T-cell (primary cell): Measurements from ENCODE around the gene CAB39. TPM values are rescaled to one million over a fixed set of nuclear protein-coding genes. Genes with fewer than 3 reads are reported as not detected.
A peak's percentile ranks its signal among the peaks of the same experiment; 100 is the strongest.
"Not testable (repeated sequence)": the region's sequence is repeated elsewhere in the genome, so short reads cannot be mapped to it uniquely, and the experiment has no call there.

Experiments
- ATAC-seq, 4 experiments: fragments of 200-7000 bp in 3 of 4; fragments of 150-1000 bp in 1 of 4; cut with Tn5 transposase; replicated peaks in 1 of 4; 1 replicate in 3 of 4; 2 replicates in 1 of 4; pipeline ENCODE4 v1.10.0; 2021; ENCODE audit warnings: moderate library complexity in 3 of 4, mild to moderate bottlenecking in 2 of 4, moderate number of reproducible peaks in 1 of 4
- CTCF ChIA-PET, 2 donors: fragments of 300-600 bp; sonication (Branson Sonifier 250); formaldehyde crosslinking; loops; one replicate each; lab custom pipeline; 2022; ENCODE audit warnings: antibody characterized with exemption in 2 of 2; lab: Charles Lee
- POLR2A ChIA-PET, 2 donors: fragments of 300-600 bp; sonication (Branson Sonifier 250); formaldehyde crosslinking; loops; one replicate each; lab custom pipeline; 2022; ENCODE audit warnings: antibody characterized with exemption in 2 of 2; lab: Charles Lee
- DNase-seq, 35 experiments: peaks; one replicate each; pipeline versions ENCODE4 v3.0.0 to v3.0.0-alpha.2; 2013 to 2023
- H3K27ac ChIP-seq: one replicate; pipeline ENCODE4 v1.5.1; 2013; ENCODE audit warnings: low read length
- H3K27me3 ChIP-seq, 2 experiments: replicated peaks in 1 of 2; 1 replicate in 1 of 2; 2 replicates in 1 of 2; pipeline versions ENCODE4 v1.6.1 to v1.7.0; 2013; ENCODE audit warnings: low read length in 1 of 2, mixed read lengths in 1 of 2; ENCODE audit not compliant: control insufficient read depth in 2 of 2, insufficient read depth in 2 of 2; ENCODE audit errors: extremely low read depth in 1 of 2
- H3K36me3 ChIP-seq, 2 donors: 1 replicate in 1 of 2; 2 replicates in 1 of 2; pipeline versions ENCODE4 v1.6.1 to v1.7.0; 2013; ENCODE audit warnings: low read length in 1 of 2; ENCODE audit not compliant: control insufficient read depth in 2 of 2, insufficient read depth in 1 of 2; ENCODE audit errors: extremely low read depth in 1 of 2
- H3K4me1 ChIP-seq, 2 experiments: 1 replicate in 1 of 2; 2 replicates in 1 of 2; pipeline versions ENCODE4 v1.6.1 to v1.7.0; 2013; ENCODE audit warnings: low read length in 2 of 2, mixed read lengths in 1 of 2; ENCODE audit not compliant: insufficient read depth in 2 of 2, control insufficient read depth in 1 of 2; ENCODE audit errors: extremely low read depth in 1 of 2
- H3K4me3 ChIP-seq, 2 donors: 1 replicate in 1 of 2; 2 replicates in 1 of 2; pipeline versions ENCODE4 v1.5.1 to v1.7.0; 2013; ENCODE audit warnings: mild to moderate bottlenecking in 2 of 2, low read length in 1 of 2, moderate library complexity in 1 of 2; ENCODE audit not compliant: control insufficient read depth in 1 of 2; ENCODE audit errors: extremely low read depth in 1 of 2
- H3K9me3 ChIP-seq: 2 replicates; pipeline ENCODE4 v1.7.0; 2013
- H3K27ac Mint-ChIP-seq, 2 donors: one replicate each; pipeline ENCODE4 v1.8.0; 2020 to 2021; ENCODE audit warnings: mild to moderate bottlenecking in 2 of 2, mixed read lengths in 2 of 2
- H3K27me3 Mint-ChIP-seq, 2 donors: one replicate each; pipeline ENCODE4 v1.8.0; 2021 to 2022; ENCODE audit warnings: mixed read lengths in 2 of 2
- H3K36me3 Mint-ChIP-seq: one replicate; pipeline ENCODE4 v1.8.0; 2021; ENCODE audit warnings: mixed read lengths
- H3K4me1 Mint-ChIP-seq, 3 donors: one replicate each; pipeline ENCODE4 v1.8.0; 2020 to 2022; ENCODE audit warnings: mixed read lengths in 3 of 3, mild to moderate bottlenecking in 1 of 3
- H3K4me3 Mint-ChIP-seq, 3 donors: one replicate each; pipeline ENCODE4 v1.8.0; 2020 to 2022; ENCODE audit warnings: mild to moderate bottlenecking in 3 of 3, mixed read lengths in 3 of 3, moderate library complexity in 3 of 3
- H3K9me3 Mint-ChIP-seq, 3 donors: one replicate each; pipeline ENCODE4 v1.8.0; 2020 to 2022; ENCODE audit warnings: mixed read lengths in 3 of 3
- WGBS: methylation state at CpG from one replicate; pipeline ENCODE4 v1.1.5; 2013; ENCODE audit warnings: missing lambda C conversion rate; ENCODE audit not compliant: insufficient coverage; 5-methylcytosine and 5-hydroxymethylcytosine counted together
- total RNA-seq, 35 experiments: library from RNA in 6 of 35; stranded (reverse) in 6 of 35; fragments of 120-200 nt in 1 of 35; gene quantifications; one replicate each; pipeline versions ENCODE4 v1.2.1 to v1.2.4 and lab custom pipeline; 2013 to 2026

CAB39 gene
- total RNA-seq, 5 donors from 2014 or later (not counting 1 experiment from before 2014, with no cell fraction given): 91.7 to 102 (median 96.7) TPM

DNA sequence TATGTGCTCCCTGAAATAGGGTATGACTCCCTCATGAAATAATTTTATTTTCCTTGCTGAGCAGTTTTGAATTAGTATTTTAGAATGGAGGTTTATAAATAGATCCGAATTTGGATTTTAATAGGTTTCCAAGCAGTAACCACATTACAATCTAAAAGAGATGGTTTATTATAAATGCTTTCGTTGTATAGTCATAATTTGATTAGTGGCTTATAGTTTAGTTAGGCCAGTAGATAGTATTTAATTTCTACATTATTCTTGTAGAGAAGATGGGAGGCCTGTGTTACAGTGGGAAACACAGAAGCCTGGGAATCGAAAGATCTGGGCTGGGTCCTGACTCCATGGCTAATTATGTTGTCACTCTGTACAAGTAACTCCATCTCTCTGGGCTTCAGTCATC, 6.7 kb downstream of the CAB39 start:
- H3K4me1 ChIP-seq: peaks cover 55 to 78% of the 10 kb centered on the region in 2 experiments
- peak overlapping the region in 1 of 3 donors; percentile 88 for H3K4me3 Mint-ChIP-seq
- no peak overlapping the region for H3K27ac ChIP-seq

GRCh38 chr2:230721712-230722111, 9.1 kb downstream of the CAB39 start:
- Mint-ChIP-seq H3K36me3 (peaks cover 14% of the 10 kb centered on the region), H3K4me3 (peak overlapping the region; percentile 40 to 88 (median 60)), H3K9me3 (no peaks in the 10 kb centered on the region), H3K27ac (peak overlapping the region; percentile 83 to 89), H3K4me1 (peaks cover 87 to 94% (median 93%) of the 10 kb centered on the region in 3 donors), H3K27me3 (no peaks in the 10 kb centered on the region)
- Histone ChIP-seq H3K27me3 (no peaks in the 10 kb centered on the region), H3K4me1 (peaks cover 58 to 66% of the 10 kb centered on the region in 2 experiments), H3K27ac (peak overlapping the region; percentile 1), H3K36me3 (peaks cover 3 to 13% of the 10 kb centered on the region in 2 donors), H3K9me3 (no peaks in the 10 kb centered on the region), H3K4me3 (peak overlapping the region in 1 of 2 donors; percentile 10)
- ATAC-seq (no peak), DNase-seq (peak in 2 of 35 experiments; percentile 14 to 37)
- ChIA-PET CTCF (interaction anchor here (0.6 to 2.9 kb wide), 5 partner anchors 7 to 668 kb away, joined by 3 to 27 read pairs (median 3); partner anchors contain the start of gene CAB39 (in 1 of the 2)), POLR2A (no interaction called here)
- WGBS: no CpG with 5 or more reads among the region's 1 CpG

More for the DNA sequence above, 6.7 kb downstream of the CAB39 start:
- no peaks in the 10 kb centered on the region for H3K9me3 Mint-ChIP-seq
- H3K27ac Mint-ChIP-seq: peak overlapping the region; percentile 59 to 74
- H3K36me3 Mint-ChIP-seq: peaks cover 14% of the 10 kb centered on the region
- DNase-seq: no peak
- Histone ChIP-seq H3K36me3 (peaks cover 3 to 6% of the 10 kb centered on the region in 2 donors), H3K4me3 (no peak overlapping the region), H3K9me3 (no peaks in the 10 kb centered on the region), H3K27me3 (no peaks in the 10 kb centered on the region)
- no peaks in the 10 kb centered on the region for H3K27me3 Mint-ChIP-seq
- ChIA-PET CTCF (no interaction called here), POLR2A (no interaction called here)
- ATAC-seq: no peak
- H3K4me1 Mint-ChIP-seq: peaks cover 86 to 92% (median 87%) of the 10 kb centered on the region in 3 donors
- no CpG with 5 or more reads among the region's 3 CpGs for WGBS

GRCh38 chr2:230722207-230722885, 9.7 kb downstream of the CAB39 start:
- H3K9me3 ChIP-seq: no peaks in the 10 kb centered on the region
- no peaks in the 10 kb centered on the region for H3K9me3 Mint-ChIP-seq
- peaks cover 83 to 93% (median 89%) of the 10 kb centered on the region in 3 donors for H3K4me1 Mint-ChIP-seq
- peak overlapping the region; percentile 18 to 88 (median 57) for H3K4me3 Mint-ChIP-seq
- peaks cover 3 to 13% of the 10 kb centered on the region in 2 donors for H3K36me3 ChIP-seq
- peak overlapping the region in 1 of 2 donors; percentile 10 for H3K4me3 ChIP-seq
- no peak for ATAC-seq
- no peak for DNase-seq
- H3K27ac ChIP-seq: peak overlapping the region; percentile 26
- H3K36me3 Mint-ChIP-seq: peaks cover 13% of the 10 kb centered on the region
- ChIA-PET CTCF (interaction anchor here (0.5 to 2.9 kb wide), 9 partner anchors 8 to 772 kb away, joined by 3 to 27 read pairs (median 3); partner anchors contain the start of gene CAB39 (in 1 of the 2)), POLR2A (interaction anchor here (0.6 to 1.1 kb wide), 3 partner anchors 8 to 53 kb away, joined by 3 to 4 read pairs (median 3); no protein-coding TSS in a partner anchor)
- H3K27me3 Mint-ChIP-seq: no peaks in the 10 kb centered on the region
- H3K4me1 ChIP-seq: peaks cover 54 to 61% of the 10 kb centered on the region in 2 experiments
- WGBS: 80% methylated on average over 1 of the region's 4 CpGs
- peak overlapping the region; percentile 83 to 89 for H3K27ac Mint-ChIP-seq
- no peaks in the 10 kb centered on the region for H3K27me3 ChIP-seq

DNA sequence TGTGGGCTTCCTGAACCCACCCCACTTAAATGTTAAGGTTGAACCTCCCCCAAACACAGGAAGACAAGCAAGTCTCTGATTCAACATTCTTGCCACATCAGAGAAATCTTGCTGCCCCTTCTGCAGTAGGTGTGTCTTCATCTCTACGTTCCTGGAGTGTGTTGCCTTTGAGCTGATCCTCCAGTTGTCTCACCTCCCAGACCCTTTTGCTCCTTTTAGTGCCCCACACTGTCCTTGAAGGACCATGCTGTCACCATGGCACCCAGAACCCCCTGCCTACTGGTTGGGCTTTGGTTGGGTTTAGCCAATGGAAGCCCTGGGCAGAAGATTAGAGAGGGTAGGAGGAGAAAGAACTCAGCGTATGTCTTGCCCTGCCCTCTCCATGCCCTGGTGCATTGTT, 10.7 kb downstream of the CAB39 start:
- Mint-ChIP-seq H3K9me3 (no peaks in the 10 kb centered on the region), H3K27ac (peak overlapping the region; percentile 88 to 91), H3K27me3 (no peaks in the 10 kb centered on the region), H3K4me3 (peak overlapping the region; percentile 71 to 88 (median 74)), H3K4me1 (peaks cover 73 to 83% (median 79%) of the 10 kb centered on the region in 3 donors), H3K36me3 (peaks cover 13% of the 10 kb centered on the region)
- Histone ChIP-seq H3K4me3 (peak overlapping the region; percentile 12 to 60), H3K9me3 (no peaks in the 10 kb centered on the region), H3K27me3 (no peaks in the 10 kb centered on the region), H3K4me1 (peaks cover 48 to 51% of the 10 kb centered on the region in 2 experiments), H3K36me3 (peaks cover 3 to 13% of the 10 kb centered on the region in 2 donors), H3K27ac (peak overlapping the region; percentile 45)
- WGBS: 0% methylated on average over 1 of the region's 2 CpGs
- ATAC-seq (peak; percentile 96 to 99 (median 98)), DNase-seq (peak in 31 of 35 experiments; percentile 5 to 74 (median 32))
- POLR2A ChIA-PET: interaction anchor here (0.9 to 1.1 kb wide), 2 partner anchors 9 kb away, joined by 3 to 4 read pairs; no protein-coding TSS in a partner anchor
- CTCF ChIA-PET: interaction anchor here (0.9 to 2.9 kb wide), 5 partner anchors 8 to 656 kb away, joined by 3 to 27 read pairs (median 5); no protein-coding TSS in a partner anchor

DNA sequence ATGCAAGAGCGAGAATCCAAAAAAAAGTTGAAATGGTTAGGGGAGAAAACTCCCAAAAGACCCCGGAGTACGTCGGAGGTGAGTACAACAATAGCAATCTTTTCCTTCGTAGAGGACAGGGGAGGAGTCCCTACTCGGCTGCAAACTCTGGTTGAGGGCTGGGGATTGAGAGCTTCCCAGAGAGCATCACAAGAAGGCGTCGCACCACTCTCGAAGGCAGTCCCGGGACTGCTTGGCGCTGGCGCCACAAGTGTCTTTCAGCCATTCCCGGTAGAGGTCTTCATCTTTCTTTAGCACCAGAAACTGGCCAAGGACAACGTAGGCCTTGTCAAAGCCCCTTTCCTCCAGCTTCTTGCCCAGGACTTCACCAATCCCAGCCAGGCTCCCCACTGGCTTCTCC, 12.3 kb downstream of the CAB39 start:
- ChIA-PET POLR2A (interaction anchor here (0.7 kb wide), 3 partner anchors 12 to 34 kb away, joined by 5 to 10 read pairs (median 8); no protein-coding TSS in a partner anchor), CTCF (interaction anchor here in 1 of 2 donors (0.7 to 1.2 kb wide), 2 partner anchors 10 to 46 kb away, joined by 5 to 7 read pairs; no protein-coding TSS in a partner anchor)
- DNase-seq, H3K9me3 Mint-ChIP-seq, H3K4me3 ChIP-seq, ATAC-seq, H3K9me3 ChIP-seq, H3K27me3 ChIP-seq, H3K27ac ChIP-seq, H3K27me3 Mint-ChIP-seq: not testable (repeated sequence)
- Histone ChIP-seq H3K36me3 (peaks cover 3 to 13% of the 10 kb centered on the region in 2 donors), H3K4me1 (peaks cover 36 to 48% of the 10 kb centered on the region in 2 experiments)
- 97% methylated on average over 13 of the region's 14 CpGs for WGBS
- Mint-ChIP-seq H3K4me1 (peaks cover 69 to 75% (median 75%) of the 10 kb centered on the region in 3 donors), H3K36me3 (peaks cover 13% of the 10 kb centered on the region), H3K4me3 (peak overlapping the region in 1 of 3 donors; percentile 88), H3K27ac (peak overlapping the region in 1 of 2 donors; percentile 75)

DNA sequence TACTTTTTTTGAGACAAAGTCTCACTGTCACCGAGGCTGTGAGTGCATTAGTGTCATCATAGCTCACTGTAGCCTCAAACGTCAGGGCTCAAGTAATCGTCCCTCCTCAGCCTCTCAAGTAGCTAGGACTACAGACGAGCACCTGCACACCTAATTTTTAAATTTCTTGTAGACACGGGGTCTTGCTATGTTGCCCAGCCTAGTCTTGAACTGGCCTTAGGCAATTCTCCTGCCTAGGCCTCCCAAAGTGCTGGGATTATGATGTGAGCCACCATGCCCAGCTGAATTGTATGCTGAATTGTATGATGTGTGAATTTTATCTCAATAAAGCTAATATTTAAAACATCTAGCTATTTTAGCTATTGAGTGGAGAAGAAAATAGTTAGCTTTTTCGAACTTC, 18.9 kb downstream of the CAB39 start:
- Mint-ChIP-seq H3K27me3 (no peaks in the 10 kb centered on the region), H3K4me1 (peaks cover 71 to 74% (median 72%) of the 10 kb centered on the region in 3 donors), H3K4me3 (no peak overlapping the region), H3K36me3 (peaks cover 7% of the 10 kb centered on the region), H3K27ac (no peak overlapping the region), H3K9me3 (no peaks in the 10 kb centered on the region)
- Histone ChIP-seq H3K4me3 (no peak overlapping the region), H3K9me3 (no peaks in the 10 kb centered on the region), H3K27ac (no peak overlapping the region), H3K27me3 (no peaks in the 10 kb centered on the region), H3K36me3 (no peaks in the 10 kb centered on the region), H3K4me1 (peaks cover 19 to 28% of the 10 kb centered on the region in 2 experiments)
- ATAC-seq (no peak), DNase-seq (no peak)
- CTCF ChIA-PET: interaction anchor here in 1 of 2 donors (1.2 to 2.2 kb wide), 4 partner anchors 9 to 67 kb away, joined by 3 to 5 read pairs (median 5); partner anchors contain the start of gene CAB39
- POLR2A ChIA-PET: interaction anchor here in 1 of 2 donors (0.6 kb wide), 1 partner anchor 19 kb away, joined by 3 read pairs; no protein-coding TSS in a partner anchor
- WGBS: 93% methylated on average over 3 of the region's 6 CpGs
